ENCODE measurements around the gene CCDC93. TPM values are rescaled to one million over a fixed set of nuclear protein-coding genes. Genes with fewer than 3 reads are reported as not detected.
A peak's percentile ranks its signal among the peaks of the same experiment; 100 is the strongest.

CCDC93 gene
- total and polyA plus RNA-seq, 10 of the 15 experiments (the other 5 are each of a cell fraction or from before 2014, with no cell fraction given) = 3.6 to 27.2 (median 13.5) TPM

DNA sequence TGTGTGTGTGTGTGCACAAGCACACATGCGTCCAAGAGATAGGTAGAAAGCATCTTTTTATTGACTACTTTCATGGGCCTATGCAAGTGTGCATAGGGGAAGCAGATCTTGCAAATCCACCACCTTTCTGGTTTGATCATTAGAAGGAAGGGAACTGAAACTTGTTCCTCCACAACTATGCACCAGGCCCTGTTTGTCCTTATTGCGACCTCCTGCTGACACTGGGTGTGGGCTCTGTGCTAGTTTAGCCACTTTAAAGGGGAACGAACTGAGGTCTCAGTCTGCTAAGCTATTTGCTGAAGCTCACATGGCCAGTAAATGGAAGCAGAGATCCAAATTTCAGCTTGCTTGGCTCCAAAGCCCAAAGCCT, 42.3 kb upstream of the CCDC93 start (continued):
- TF ChIP-seq, protein P1, sequence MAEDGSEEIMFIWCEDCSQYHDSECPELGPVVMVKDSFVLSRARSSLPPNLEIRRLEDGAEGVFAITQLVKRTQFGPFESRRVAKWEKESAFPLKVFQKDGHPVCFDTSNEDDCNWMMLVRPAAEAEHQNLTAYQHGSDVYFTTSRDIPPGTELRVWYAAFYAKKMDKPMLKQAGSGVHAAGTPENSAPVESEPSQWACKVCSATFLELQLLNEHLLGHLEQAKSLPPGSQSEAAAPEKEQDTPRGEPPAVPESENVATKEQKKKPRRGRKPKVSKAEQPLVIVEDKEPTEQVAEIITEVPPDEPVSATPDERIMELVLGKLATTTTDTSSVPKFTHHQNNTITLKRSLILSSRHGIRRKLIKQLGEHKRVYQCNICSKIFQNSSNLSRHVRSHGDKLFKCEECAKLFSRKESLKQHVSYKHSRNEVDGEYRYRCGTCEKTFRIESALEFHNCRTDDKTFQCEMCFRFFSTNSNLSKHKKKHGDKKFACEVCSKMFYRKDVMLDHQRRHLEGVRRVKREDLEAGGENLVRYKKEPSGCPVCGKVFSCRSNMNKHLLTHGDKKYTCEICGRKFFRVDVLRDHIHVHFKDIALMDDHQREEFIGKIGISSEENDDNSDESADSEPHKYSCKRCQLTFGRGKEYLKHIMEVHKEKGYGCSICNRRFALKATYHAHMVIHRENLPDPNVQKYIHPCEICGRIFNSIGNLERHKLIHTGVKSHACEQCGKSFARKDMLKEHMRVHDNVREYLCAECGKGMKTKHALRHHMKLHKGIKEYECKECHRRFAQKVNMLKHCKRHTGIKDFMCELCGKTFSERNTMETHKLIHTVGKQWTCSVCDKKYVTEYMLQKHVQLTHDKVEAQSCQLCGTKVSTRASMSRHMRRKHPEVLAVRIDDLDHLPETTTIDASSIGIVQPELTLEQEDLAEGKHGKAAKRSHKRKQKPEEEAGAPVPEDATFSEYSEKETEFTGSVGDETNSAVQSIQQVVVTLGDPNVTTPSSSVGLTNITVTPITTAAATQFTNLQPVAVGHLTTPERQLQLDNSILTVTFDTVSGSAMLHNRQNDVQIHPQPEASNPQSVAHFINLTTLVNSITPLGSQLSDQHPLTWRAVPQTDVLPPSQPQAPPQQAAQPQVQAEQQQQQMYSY (CRISPR knock-in tag; IDR thresholded peaks at IDR 0.05) = no peak
- TF ChIP-seq BMI1 (IDR thresholded peaks at IDR 0.05; ENCODE audit: borderline replicate concordance) (0 out of 2 replicates have a peak, but pooled peaks have one; percentile 5), KAT2A (conservative IDR thresholded peaks at IDR 0.05; ENCODE audit: control insufficient read depth, low read depth, low read length) (no peak), SMC3 (IDR thresholded peaks at IDR 0.05; ENCODE audit: borderline replicate concordance, low read length) (no peak; the same call in 1 of the 2 replicates), PML (IDR thresholded peaks at IDR 0.05; ENCODE audit: low read length) (no peak), LARP7 (IDR thresholded peaks at IDR 0.05) (no peak), MXI1 (IDR thresholded peaks at IDR 0.05; ENCODE audit: low read depth, low read length) (no peak), CHD1 (IDR thresholded peaks at IDR 0.05; ENCODE audit: low read depth, low read length) (no peak), WRNIP1 (IDR thresholded peaks at IDR 0.05; ENCODE audit: borderline replicate concordance, low read depth, low read length) (no peak)
- TF ChIP-seq, protein P2, sequence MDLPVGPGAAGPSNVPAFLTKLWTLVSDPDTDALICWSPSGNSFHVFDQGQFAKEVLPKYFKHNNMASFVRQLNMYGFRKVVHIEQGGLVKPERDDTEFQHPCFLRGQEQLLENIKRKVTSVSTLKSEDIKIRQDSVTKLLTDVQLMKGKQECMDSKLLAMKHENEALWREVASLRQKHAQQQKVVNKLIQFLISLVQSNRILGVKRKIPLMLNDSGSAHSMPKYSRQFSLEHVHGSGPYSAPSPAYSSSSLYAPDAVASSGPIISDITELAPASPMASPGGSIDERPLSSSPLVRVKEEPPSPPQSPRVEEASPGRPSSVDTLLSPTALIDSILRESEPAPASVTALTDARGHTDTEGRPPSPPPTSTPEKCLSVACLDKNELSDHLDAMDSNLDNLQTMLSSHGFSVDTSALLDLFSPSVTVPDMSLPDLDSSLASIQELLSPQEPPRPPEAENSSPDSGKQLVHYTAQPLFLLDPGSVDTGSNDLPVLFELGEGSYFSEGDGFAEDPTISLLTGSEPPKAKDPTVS (IDR thresholded peaks at IDR 0.05; ENCODE audit: low read depth, low read length) = no peak
- TF ChIP-seq, protein P3, sequence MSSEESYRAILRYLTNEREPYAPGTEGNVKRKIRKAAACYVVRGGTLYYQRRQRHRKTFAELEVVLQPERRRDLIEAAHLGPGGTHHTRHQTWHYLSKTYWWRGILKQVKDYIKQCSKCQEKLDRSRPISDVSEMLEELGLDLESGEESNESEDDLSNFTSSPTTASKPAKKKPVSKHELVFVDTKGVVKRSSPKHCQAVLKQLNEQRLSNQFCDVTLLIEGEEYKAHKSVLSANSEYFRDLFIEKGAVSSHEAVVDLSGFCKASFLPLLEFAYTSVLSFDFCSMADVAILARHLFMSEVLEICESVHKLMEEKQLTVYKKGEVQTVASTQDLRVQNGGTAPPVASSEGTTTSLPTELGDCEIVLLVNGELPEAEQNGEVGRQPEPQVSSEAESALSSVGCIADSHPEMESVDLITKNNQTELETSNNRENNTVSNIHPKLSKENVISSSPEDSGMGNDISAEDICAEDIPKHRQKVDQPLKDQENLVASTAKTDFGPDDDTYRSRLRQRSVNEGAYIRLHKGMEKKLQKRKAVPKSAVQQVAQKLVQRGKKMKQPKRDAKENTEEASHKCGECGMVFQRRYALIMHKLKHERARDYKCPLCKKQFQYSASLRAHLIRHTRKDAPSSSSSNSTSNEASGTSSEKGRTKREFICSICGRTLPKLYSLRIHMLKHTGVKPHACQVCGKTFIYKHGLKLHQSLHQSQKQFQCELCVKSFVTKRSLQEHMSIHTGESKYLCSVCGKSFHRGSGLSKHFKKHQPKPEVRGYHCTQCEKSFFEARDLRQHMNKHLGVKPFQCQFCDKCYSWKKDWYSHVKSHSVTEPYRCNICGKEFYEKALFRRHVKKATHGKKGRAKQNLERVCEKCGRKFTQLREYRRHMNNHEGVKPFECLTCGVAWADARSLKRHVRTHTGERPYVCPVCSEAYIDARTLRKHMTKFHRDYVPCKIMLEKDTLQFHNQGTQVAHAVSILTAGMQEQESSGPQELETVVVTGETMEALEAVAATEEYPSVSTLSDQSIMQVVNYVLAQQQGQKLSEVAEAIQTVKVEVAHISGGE (CRISPR knock-in tag; IDR thresholded peaks at IDR 0.05) = no peak
- TF ChIP-seq, protein P4, sequence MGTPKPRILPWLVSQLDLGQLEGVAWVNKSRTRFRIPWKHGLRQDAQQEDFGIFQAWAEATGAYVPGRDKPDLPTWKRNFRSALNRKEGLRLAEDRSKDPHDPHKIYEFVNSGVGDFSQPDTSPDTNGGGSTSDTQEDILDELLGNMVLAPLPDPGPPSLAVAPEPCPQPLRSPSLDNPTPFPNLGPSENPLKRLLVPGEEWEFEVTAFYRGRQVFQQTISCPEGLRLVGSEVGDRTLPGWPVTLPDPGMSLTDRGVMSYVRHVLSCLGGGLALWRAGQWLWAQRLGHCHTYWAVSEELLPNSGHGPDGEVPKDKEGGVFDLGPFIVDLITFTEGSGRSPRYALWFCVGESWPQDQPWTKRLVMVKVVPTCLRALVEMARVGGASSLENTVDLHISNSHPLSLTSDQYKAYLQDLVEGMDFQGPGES (IDR thresholded peaks at IDR 0.05) = no peak
- TF ChIP-seq, protein P5, sequence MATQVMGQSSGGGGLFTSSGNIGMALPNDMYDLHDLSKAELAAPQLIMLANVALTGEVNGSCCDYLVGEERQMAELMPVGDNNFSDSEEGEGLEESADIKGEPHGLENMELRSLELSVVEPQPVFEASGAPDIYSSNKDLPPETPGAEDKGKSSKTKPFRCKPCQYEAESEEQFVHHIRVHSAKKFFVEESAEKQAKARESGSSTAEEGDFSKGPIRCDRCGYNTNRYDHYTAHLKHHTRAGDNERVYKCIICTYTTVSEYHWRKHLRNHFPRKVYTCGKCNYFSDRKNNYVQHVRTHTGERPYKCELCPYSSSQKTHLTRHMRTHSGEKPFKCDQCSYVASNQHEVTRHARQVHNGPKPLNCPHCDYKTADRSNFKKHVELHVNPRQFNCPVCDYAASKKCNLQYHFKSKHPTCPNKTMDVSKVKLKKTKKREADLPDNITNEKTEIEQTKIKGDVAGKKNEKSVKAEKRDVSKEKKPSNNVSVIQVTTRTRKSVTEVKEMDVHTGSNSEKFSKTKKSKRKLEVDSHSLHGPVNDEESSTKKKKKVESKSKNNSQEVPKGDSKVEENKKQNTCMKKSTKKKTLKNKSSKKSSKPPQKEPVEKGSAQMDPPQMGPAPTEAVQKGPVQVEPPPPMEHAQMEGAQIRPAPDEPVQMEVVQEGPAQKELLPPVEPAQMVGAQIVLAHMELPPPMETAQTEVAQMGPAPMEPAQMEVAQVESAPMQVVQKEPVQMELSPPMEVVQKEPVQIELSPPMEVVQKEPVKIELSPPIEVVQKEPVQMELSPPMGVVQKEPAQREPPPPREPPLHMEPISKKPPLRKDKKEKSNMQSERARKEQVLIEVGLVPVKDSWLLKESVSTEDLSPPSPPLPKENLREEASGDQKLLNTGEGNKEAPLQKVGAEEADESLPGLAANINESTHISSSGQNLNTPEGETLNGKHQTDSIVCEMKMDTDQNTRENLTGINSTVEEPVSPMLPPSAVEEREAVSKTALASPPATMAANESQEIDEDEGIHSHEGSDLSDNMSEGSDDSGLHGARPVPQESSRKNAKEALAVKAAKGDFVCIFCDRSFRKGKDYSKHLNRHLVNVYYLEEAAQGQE (IDR thresholded peaks at IDR 0.05; ENCODE audit: low read depth, low read length) = no peak

All from GM12878 (cell line).